ENCODE data around the gene TTC9C.
A peak's percentile ranks its signal among the peaks of the same experiment; 100 is the strongest.
"Not testable (repeated sequence)": the region's sequence is repeated elsewhere in the genome, so short reads cannot be mapped to it uniquely, and the experiment has no call there.

Gene TTC9C

GRCh38 chr11:62719302-62719978 lies 8.8 kb upstream of the TTC9C start:
- peak; percentile 89 for ATAC-seq
- no peak for DNase-seq (ENCODE audit: low spot score in 2 of 2)
- H3K4me3 Mint-ChIP-seq = no peak overlapping the region
- peaks cover 37% of the 10 kb centered on the region for H3K4me1 Mint-ChIP-seq
- peaks cover 100% of the 10 kb centered on the region for H3K36me3 Mint-ChIP-seq
- peak overlapping the region; percentile 87 for H3K27ac Mint-ChIP-seq
- H3K9me3 Mint-ChIP-seq = no peaks in the 10 kb centered on the region

GRCh38 chr11:62721994-62722393 lies 6.3 kb upstream of the TTC9C start:
- Mint-ChIP-seq H3K4me3 (no peak overlapping the region), H3K27ac (peak overlapping the region; percentile 29), H3K36me3 (peaks cover 100% of the 10 kb centered on the region), H3K4me1 (peaks cover 45% of the 10 kb centered on the region), H3K9me3 (no peaks in the 10 kb centered on the region)
- ATAC-seq = no peak
- no peak for DNase-seq (ENCODE audit: low spot score in 2 of 2)

DNA sequence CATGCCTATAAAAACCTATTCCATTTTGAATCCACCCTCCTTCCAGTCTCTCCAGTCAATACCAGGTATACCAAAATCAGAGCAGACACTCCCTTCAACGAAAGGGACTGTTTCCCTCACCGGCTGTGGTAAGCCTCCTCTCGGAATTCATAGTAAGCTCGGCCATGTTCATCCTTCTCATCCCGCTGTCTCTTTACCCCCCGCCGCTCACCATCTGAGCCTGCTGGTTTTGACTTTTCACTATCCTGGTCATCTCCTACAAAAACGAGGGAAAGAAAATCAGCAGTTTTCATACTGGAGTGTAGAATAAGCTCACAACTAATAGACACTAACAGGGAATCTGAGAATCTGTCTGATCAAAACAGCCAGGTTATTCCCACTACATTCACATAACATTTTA lies 4.1 kb upstream of the TTC9C start:
- Mint-ChIP-seq H3K4me3 (peak overlapping the region; percentile 89), H3K4me1 (peaks cover 33% of the 10 kb centered on the region), H3K27ac (peak overlapping the region; percentile 99), H3K9me3 (no peaks in the 10 kb centered on the region), H3K36me3 (peaks cover 98% of the 10 kb centered on the region)
- ATAC-seq (no peak), DNase-seq (ENCODE audit: low spot score in 2 of 2) (no peak)

DNA sequence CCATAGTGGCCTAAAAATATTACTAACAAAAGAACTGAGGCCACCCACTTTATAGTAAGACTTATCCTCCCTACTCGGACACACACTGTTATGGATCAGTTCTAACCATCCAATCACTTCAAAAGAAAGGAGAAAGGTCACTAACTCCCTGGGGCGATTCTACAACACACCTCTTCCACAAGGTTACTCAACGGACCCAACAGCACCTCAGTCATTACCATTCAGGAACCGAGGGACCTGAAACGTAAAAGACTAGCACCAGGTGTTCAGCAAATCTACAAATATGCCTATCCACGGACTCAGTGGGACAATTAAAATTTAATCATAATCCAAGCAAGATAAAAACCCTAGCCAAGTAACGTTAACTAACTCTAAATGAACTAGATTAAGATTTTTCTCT lies 2.6 kb upstream of the TTC9C start:
- Mint-ChIP-seq H3K4me3 (peak overlapping the region; percentile 89), H3K4me1 (peaks cover 23% of the 10 kb centered on the region), H3K36me3 (peaks cover 95% of the 10 kb centered on the region), H3K9me3 (no peaks in the 10 kb centered on the region), H3K27ac (peak overlapping the region; percentile 99)
- no peak for DNase-seq (ENCODE audit: low spot score in 2 of 2)
- no peak for ATAC-seq

DNA sequence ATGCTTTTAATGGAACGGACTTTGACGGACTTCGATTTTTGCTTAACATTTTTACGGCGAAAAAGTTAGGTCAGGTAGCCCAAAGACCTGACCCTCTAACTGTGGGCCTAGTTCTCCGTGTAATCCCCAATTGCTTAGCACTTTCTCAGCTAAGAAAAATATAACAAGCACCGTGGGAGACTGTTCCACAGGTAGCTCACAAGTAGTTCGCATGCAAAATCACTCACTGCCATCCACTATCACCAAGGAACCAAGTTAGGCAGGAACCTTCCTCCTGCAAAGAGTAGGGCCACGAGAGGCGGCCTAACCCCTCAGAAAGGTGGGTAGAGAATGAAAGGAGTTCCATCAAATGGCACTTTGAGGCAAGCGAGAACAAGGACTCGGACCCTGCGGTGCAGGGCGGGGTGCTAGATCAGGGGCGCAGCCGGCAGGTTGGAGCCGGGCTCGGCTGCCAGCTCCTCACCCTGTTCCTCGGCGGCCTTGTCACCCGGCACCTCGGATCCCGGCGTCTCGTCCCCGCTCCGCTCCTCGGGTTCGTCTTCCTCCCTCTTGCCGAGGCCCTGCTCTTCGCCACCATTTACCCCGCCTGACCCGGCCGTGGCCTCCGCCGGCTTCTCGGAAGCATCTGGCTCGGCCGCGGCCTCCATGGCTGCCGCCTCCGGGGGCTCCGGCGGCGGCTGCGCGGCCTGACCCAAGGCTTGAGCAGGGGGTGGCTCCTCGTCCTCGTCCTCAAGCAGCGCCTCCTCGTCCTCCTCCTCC lies 2.0 kb upstream of the TTC9C start:
- ATAC-seq (no peak), DNase-seq (ENCODE audit: low spot score in 2 of 2) (peak in 1 of 2 donors; percentile 70)
- H3K9me3 Mint-ChIP-seq = no peaks in the 10 kb centered on the region
- peaks cover 95% of the 10 kb centered on the region for H3K36me3 Mint-ChIP-seq
- H3K4me3 Mint-ChIP-seq = peak overlapping the region; percentile 89
- peak overlapping the region; percentile 99 for H3K27ac Mint-ChIP-seq
- H3K4me1 Mint-ChIP-seq = peaks cover 28% of the 10 kb centered on the region

GRCh38 chr11:62726915-62727164 lies 1.4 kb upstream of the TTC9C start:
- peak overlapping the region; percentile 99 for H3K27ac Mint-ChIP-seq

GRCh38 chr11:62727165-62727871 lies 968 bp upstream of the TTC9C start, which contains the start of gene HNRNPUL2:
Gene HNRNPUL2 (minus strand): TSS chr11:62727457. CDS start chr11:62727156, 301 bp downstream.
- Mint-ChIP-seq H3K9me3 (no peaks in the 10 kb centered on the region), H3K4me3 (peak within 1 kb of the TSS; percentile 89), H3K4me1 (peaks cover 30% of the 10 kb centered on the region), H3K27ac (peak within 1 kb of the TSS; percentile 99), H3K36me3 (peaks cover 95% of the 10 kb centered on the region)
- DNase-seq (ENCODE audit: low spot score in 2 of 2) = peak; percentile 98 to 99
- ATAC-seq = peak; percentile 89

More at GRCh38 chr11:62726915-62727164, 1.4 kb upstream of the TTC9C start:
- DNase-seq (ENCODE audit: low spot score in 2 of 2) (no peak), ATAC-seq (peak; percentile 12)
- Mint-ChIP-seq H3K9me3 (no peaks in the 10 kb centered on the region), H3K36me3 (peaks cover 95% of the 10 kb centered on the region), H3K4me1 (peaks cover 30% of the 10 kb centered on the region), H3K4me3 (peak overlapping the region; percentile 89)

- Mint-ChIP-seq H3K4me1 (peaks cover 30% of the 10 kb centered on the region), H3K36me3 (peaks cover 95% of the 10 kb centered on the region), H3K27ac (peak overlapping the region; percentile 99), H3K4me3 (peak overlapping the region; percentile 89), H3K9me3 (no peaks in the 10 kb centered on the region)
- DNase-seq (ENCODE audit: low spot score in 2 of 2) = peak in 1 of 2 donors; percentile 61
- peak; percentile 77 for ATAC-seq
Observed at GRCh38 chr11:62727872-62728170, 465 bp upstream of the TTC9C start.

DNA sequence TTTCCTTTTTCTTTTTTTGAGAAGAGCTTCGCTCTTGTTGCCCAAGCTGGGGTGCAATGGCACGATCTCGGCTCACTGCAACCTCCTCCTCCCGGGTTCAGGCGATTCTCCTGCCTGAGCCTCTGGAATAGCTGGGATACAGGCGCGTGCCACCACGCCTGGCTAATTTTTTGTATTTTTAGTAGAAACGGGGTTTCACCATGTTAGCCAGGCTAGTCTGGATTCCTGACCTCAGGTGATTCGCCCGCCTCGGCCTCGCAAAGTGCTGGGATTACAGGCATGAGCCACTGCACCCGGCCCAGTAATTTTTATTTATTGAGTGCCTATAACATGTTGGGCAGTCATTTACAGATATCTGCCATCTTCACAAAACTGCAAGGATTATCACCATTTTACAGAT lies 1.8 kb downstream of the TTC9C start:
- H3K4me1 Mint-ChIP-seq = peaks cover 15% of the 10 kb centered on the region
- ATAC-seq; H3K9me3 Mint-ChIP-seq; DNase-seq (ENCODE audit: low spot score in 2 of 2): not testable (repeated sequence)
- H3K4me3 Mint-ChIP-seq = peak overlapping the region; percentile 89
- peak overlapping the region; percentile 14 for H3K27ac Mint-ChIP-seq
- peaks cover 93% of the 10 kb centered on the region for H3K36me3 Mint-ChIP-seq

- H3K9me3 Mint-ChIP-seq = no peaks in the 10 kb centered on the region
- H3K4me1 Mint-ChIP-seq = peaks cover 7% of the 10 kb centered on the region
- no peak overlapping the region for H3K27ac Mint-ChIP-seq
- peaks cover 93% of the 10 kb centered on the region for H3K36me3 Mint-ChIP-seq
- DNase-seq (ENCODE audit: low spot score in 2 of 2) (no peak), ATAC-seq (peak; percentile 40)
- no peak overlapping the region for H3K4me3 Mint-ChIP-seq
Observed at GRCh38 chr11:62732830-62733229, 4.5 kb downstream of the TTC9C start.

GRCh38 chr11:62737196-62737595 lies 8.9 kb downstream of the TTC9C start:
- DNase-seq (ENCODE audit: low spot score in 2 of 2) = no peak
- Mint-ChIP-seq H3K4me3 (no peak overlapping the region), H3K4me1 (no peaks in the 10 kb centered on the region), H3K27ac (no peak overlapping the region), H3K36me3 (peaks cover 98% of the 10 kb centered on the region), H3K9me3 (no peaks in the 10 kb centered on the region)
- ATAC-seq = no peak

DNA sequence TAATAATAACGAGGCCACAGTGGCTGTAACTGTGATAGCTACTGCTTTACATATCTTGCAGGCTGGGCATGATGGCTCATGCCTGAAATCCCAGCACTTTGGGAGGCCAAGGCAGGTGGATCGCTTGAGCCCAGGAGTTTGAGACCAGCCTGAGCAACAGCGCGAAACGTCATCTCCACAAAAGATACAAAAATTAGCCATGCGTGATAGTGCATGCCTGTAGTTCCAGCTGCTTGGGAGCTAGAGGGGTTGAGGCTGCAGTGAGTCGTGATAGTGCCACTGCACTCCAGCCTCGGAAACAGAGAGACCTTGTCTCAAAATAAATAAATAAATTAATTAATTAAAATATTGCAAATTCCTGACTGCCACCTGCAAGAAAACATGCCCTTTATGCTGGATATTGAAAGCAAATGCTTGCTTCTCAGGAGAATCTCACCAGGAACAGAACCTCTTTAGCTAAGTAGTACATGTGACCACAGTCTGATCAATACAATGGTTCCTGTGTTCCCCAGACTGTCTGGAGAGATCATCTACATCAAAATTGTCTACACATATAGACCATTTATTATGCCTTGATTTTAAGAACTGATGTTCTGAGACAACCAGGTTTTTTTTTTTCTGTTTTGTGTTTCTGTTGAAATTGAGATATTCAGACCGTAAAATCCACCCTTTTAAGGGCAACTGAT lies 19.3 kb downstream of the TTC9C start:
- Mint-ChIP-seq H3K4me1 (peaks cover 8% of the 10 kb centered on the region), H3K9me3 (no peaks in the 10 kb centered on the region), H3K4me3 (no peak overlapping the region), H3K36me3 (peaks cover 13% of the 10 kb centered on the region), H3K27ac (no peak overlapping the region)
- DNase-seq (ENCODE audit: low spot score in 2 of 2) (no peak), ATAC-seq (no peak)

DNA sequence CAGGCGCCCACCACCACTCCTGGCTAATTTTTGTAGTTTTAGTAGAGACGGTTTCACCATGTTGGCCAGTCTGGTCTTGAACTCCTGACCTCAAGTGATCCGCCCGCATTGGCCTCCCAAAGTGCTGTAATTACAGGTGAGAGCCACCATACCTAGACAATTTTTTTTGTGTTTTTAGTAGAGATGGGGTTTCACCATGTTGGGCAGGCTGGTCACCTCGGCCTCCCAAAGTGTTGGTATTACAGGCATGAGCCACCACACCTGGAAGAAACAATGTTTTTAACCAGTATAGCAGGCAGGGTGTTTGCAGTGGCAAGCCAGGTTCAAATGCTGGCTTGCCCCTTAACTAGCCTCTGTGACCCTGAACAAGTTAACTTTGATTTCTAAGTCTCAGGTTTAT lies 21.6 kb downstream of the TTC9C start:
- H3K27ac Mint-ChIP-seq = peak overlapping the region; percentile 5
- not testable (repeated sequence) for H3K9me3 Mint-ChIP-seq; H3K4me3 Mint-ChIP-seq; ATAC-seq; DNase-seq (ENCODE audit: low spot score in 2 of 2)
- peaks cover 25% of the 10 kb centered on the region for H3K36me3 Mint-ChIP-seq
- peaks cover 20% of the 10 kb centered on the region for H3K4me1 Mint-ChIP-seq

DNA sequence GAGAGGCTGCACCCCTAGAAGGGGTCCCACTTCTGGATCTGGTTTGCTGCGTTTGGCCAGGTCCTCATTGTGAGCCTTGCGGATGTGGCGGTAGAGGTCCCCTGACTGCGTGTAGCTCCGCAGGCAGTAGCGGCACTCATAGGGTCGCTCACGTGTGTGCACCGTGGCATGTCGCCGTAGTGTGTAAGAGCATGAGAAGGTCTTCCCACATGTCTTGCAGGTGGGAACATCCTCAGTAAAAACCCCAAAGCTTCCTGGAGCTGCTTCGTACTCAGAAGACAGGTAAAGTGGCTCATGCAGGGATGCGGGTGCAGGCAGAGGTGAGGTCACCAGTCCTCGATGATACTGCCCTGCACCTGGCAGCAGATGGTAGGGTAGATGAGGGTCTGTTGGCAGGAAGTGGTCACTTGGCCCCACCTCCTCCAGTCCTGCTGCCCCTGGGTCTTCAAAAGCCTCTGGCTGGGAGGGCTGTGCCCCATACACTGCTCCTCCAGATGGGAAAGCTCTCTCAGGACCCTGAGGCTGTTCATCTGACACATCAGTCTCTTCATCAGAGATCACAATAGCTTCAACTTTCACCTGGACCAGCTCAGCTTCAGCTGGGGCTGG lies 24.0 kb downstream of the TTC9C start:
- no peaks in the 10 kb centered on the region for H3K9me3 Mint-ChIP-seq
- H3K27ac Mint-ChIP-seq = no peak overlapping the region
- no peak for DNase-seq (ENCODE audit: low spot score in 2 of 2)
- peaks cover 25% of the 10 kb centered on the region for H3K36me3 Mint-ChIP-seq
- peak overlapping the region; percentile 87 for H3K4me3 Mint-ChIP-seq
- peaks cover 20% of the 10 kb centered on the region for H3K4me1 Mint-ChIP-seq
- no peak for ATAC-seq

All from stimulated activated effector memory CD8-positive, alpha-beta T cell treated with anti-CD3 and anti-CD28 coated beads, Interleukin-12 subunit alpha, Interleukin-12 subunit beta, amount 100 ng/mL, for 72 hours (primary cell).